Measurements from ENCODE around the gene CHD5.
A peak's percentile ranks its signal among the peaks of the same experiment; 100 is the strongest.

Gene CHD5

DNA sequence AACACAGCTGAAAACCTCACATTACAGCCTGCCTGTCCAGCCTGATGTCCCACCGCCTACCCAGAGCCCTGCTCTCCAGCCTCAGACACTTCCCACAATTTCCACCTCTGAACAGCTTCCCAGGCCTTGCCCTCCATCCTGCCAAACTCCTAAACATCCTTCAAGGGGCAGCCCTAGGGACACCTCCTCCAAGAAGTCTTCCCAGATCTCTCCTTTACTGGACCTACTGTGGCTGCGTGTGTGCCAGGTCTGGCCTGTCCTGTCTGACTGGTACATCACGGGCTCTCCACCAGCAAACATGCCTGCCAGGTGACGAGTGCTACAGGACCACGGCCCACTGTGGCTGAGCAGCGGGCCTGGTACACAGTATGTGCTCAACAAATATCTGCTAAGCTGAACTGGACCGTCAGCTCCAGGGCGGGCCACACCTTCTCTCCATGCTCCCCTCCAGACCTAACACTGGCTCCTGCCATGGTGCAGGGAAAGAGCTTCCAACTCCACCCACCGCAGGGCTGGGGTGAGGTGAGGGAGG is 28.8 kb downstream of the CHD5 start:
- DNase-seq = no peak

DNA sequence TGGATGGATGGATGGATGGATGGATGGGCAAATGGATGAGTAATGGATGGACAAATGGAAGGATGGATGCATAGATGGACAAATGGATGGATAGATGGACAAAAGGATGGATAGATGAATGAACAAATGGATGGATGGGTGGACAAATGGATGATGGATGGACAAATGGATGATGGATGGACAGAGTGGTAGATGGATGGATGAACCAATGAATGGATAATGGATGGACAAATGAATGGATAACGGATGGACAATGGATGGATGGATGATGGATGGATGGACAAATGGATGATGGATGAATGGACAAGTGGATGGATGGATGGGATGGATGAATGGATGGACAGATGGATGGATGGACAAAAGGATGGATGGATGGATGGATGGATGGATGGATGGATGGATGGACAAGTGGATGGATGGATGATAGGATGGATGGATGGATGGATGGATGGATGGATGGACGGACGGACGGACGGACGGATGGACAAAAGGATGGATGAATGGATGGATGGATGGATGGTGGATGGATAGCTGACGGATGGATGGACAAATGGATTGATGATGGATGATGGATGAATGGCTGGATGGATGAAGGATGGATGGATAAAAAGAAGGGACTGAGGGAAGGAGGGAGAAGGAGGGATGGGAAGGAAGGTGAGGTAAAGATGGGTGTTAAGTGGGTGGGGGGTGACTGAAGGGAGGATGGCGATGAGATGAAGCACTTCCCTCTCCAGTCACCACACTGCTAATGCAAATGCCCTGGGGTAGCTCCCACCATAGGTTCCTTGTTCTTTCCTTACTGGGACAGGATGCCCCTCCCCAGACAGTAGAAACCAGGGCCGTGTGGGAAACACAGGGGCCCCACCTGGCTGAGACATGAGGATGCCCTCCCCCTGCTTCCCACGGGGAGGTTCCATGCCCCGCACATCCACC is 29.8 kb downstream of the CHD5 start:
- no peak for DNase-seq

DNA sequence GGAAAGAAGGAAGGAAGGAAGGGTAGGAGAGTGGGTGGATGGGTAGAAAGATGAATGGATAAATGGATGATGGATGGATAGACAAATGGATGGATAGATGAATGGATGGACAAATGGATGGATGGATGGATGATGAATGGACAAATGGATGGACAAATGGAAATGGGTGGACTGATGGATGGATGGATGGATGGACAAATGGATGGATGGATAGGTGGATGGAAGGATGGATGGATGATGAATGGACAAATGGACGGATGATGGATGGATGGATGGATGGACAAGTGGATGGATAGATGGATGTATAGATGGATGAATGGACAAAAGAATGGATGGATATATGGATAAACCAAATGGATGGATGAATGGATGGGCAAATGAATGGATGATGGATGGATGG is 30.5 kb downstream of the CHD5 start:
- DNase-seq = no peak

DNA sequence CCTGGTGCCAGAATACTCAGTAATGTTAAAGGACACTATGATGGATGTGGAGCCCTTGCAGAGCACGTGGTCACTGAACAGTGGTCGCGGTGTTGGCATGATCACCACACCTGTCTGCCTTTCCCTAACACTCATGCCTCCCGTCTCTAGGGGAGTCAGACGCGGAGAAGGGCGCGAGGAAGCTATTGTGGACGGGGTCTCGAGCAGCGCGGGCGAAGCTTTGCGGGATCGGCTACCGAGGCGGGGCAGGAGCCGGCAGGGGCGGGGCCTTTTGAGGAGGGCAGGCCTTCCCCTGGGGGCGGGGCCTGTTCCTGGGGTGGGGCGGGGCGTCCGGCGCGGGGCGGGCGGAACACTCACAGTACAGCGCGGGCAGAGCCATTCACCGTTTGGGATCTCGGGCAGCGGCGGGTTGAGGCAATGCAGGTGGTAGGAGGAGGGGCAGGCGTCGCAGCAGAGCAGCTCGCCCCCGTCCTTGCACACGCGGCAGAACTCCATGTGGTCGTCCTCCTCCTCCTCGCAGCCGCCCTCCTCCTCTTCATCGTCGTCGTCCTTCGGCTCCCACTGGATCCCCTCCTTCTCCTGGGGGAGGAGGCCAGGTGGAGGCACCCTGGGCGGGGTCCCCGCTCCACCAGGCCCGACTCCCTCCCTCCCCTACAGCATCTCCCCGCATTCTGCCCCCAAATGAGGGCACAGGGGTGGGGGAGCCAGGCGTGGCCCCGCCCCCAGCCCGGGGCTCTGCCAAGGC is 31.5 kb downstream of the CHD5 start:
- DNase-seq = peak; percentile 69

DNA sequence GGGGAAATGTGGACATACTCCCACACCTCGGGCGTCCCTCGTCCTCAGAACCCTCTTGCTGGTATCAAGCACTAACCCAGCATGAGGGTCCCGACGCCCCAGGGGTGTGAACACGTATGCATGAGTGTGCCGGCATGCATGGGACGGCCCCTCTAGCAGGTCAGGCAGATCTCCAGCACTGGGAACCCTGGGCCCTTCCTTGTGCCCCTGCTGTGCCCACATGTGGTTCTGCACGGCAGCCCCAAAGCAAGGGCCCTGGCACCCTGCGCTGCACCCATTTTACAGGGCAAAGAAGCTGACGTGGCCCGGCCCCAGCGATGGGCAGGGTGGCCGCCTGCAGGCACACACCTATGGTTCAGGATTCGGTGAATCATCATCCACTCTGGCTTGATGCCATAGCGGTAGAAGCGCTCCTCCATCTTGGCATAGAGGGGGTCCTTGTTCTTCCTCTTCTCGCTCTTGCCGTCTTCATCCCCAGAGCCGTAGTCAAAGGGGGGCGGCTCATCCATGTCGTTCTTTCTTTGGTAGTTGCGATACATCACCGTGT is 34.2 kb downstream of the CHD5 start:
- no peak for DNase-seq

DNA sequence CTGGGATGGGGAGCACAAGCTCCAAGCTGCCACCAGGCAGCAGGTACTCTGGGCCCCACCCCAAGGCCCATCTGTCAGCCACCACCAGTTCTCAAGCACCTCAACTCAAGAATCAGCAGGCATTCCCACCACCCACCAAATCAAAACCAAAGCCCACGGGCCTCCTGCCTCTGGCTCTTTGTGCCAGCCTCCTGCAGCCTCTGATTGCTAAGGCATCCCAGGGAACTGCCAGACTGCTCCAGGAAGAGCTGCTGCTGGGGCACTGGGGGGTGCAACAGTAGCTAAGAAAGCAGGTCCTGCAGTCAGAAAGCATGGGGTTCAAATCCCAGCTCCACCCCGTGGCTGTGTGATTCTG is 34.7 kb downstream of the CHD5 start:
- no peak for DNase-seq

DNA sequence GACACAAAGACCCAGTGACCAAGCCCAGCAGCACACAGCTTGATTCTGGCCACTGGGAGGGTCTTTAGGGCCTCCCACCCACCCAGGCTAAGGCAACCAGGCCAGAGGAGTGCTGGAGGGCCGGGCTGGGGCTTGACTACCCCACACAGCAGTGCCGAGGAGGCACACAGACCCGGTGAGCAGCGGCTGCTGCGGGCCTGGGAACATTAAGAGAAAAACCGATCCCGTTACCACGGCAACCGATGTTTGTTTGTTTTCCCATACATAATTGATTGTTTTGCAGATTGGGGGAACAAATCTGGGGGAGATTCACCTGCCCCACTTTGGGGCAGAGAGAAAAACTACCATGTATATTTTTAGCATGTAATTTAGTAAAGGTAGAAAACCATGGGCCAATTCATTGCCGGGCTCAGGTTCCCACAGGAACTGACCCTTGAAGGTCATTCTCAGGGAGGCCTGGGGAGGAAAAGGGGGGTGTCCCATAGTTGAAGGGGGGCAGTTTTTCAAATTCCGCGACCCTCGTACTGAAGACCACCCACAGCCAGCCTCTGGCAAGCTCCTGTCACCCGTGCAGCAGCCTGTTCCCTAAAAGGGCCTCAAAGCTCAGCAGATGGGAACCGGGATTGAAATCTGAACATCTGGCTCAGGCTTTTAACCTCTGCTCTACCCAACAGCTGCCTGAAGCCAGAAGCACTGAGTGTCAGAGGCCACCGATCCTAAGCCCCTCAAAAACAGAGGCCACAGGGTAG is 35.3 kb downstream of the CHD5 start:
- no peak for DNase-seq

DNA sequence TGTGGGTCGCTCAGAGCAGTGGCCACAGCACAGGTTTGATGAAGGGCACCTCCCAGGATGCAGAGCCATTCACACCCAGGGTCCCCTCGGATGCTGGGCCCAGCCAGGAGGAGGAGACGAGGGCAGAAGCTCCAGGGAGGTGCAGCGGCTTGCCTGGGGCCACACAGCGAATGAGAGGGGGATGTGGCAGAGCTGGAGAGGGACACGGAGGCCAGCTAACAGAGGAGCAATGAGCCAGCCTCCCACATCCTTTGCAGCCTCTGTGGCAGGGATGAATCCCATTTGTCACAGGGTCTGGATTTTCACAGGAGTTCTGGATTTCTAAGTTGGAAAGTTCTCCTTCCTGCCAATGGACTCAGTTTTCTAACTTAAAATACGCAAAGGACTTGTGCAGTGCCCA is 35.9 kb downstream of the CHD5 start:
- no peak for DNase-seq

DNA sequence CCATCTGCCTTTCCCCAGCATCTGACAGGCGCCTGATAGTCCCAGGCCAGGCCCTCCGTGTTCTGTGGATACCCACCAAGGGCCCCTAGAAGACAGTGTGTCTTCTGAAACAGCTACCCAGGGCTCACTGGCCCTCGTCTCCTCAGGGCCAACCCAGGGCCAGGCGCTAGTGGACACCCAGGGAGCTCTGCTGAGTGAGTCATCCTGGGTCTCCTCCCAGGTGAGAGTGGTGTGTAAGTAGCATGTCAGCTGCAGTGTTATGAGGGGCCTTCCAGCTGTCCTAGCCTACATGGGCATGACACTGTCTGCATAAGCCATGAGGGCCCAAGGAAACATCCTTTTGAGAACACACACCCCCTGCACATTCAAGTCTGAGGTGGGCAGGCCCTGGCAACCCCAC is 36.7 kb downstream of the CHD5 start:
- no peak for DNase-seq

DNA sequence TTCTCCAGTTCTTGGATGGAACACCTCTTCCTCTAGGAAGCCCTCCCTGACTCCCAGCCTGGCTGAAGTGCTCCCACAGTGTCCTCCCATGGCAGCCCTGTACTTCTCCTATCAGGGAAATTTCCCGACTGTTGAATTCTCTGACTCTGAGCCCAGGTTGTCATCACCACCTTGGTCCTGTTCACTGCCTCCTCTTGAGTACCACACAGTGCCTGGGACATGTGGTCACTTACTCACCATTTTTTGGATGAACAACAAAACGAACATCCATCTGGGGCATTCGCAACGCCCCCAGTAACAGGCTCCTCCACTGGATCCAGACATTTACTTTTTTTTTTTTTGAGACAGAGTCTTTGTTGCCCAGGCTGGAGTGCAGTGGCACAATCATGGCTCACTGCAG is 37.4 kb downstream of the CHD5 start:
- DNase-seq = no peak

DNA sequence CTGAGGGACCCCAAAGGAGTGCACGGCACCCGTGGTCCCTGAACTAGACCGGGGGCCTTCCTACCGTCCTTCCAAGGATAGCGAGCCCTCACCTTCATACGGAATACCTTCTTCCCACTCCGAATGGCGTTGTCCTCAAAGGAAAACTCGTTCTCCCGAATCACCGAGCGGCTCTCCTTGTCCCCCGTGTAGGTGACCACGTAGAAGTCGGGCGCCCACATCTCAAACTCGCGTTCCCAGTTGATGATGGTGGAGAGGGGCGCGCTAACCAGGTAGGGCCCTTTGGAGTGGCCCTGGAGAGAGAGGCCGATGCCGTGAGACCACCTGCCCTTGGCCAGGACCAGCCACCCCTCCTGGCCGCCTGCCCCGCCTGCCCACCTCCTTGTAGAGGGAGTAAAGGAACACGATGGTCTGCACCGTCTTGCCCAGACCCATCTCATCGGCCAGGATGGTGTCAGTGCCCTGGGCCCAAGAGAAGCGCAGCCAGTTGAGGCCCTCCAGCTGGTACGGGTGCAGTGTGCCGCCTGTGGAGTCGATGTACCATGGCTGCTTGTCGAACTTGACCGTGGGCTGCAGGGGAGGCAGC is 38.0 kb downstream of the CHD5 start:
- DNase-seq = no peak

DNA sequence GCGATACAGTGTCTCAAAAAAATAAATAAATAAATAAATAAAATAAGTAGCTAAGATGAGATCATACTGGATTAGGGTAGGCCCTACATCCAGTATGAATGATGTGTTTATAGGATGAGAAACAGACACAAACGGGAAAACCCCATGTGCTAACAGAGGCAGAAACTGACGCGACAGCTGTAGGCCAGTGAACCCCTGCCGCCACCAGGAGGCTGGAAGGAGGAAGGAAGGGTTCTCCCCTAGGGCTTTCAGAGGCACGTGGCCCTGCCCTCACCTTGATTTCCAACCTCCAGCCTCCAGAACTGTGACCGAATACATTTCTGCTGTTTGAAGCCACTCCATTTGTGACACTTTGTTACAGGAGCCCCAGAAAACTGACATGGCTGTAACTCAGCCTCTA is 38.5 kb downstream of the CHD5 start:
- DNase-seq = no peak

DNA sequence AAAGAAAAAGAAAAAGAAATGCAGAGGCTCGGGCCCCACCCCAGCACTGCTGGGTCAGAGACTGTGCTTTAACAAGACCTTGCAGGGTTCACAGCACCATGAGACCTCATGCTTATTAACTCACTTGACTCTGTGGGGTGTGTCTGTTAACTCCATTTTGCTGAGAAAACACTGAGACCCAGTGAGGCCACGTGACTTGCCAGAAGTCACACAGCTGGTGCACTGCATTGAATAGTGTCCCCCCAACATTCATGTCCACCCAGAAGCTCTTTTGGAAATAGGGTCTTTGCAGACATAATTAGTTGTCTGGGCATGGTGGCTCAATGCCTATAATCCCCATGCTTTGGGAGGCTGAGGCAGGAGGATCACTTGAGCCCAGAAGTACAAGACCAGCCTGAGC is 39.7 kb downstream of the CHD5 start:
- no peak for DNase-seq

DNA sequence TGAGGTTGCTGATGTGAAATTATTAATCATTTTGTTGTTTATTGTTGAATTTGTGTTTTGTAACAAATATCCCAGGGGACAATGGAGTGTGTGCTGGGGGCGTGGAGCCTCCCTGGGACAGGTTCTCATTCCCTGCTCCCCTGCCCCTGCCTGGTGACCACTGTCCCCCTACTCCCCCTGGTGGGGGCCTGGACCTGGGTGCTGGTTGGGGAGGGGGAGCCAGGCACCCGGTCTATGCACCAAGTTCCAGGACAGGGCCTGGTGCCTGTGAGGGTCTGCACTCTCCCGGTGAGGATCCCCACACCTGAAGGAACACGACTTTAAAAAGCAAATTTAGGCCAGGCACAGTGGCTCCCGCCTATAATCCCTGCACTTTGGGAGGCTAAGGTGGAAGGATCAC is 42.4 kb downstream of the CHD5 start:
- DNase-seq = no peak

DNA sequence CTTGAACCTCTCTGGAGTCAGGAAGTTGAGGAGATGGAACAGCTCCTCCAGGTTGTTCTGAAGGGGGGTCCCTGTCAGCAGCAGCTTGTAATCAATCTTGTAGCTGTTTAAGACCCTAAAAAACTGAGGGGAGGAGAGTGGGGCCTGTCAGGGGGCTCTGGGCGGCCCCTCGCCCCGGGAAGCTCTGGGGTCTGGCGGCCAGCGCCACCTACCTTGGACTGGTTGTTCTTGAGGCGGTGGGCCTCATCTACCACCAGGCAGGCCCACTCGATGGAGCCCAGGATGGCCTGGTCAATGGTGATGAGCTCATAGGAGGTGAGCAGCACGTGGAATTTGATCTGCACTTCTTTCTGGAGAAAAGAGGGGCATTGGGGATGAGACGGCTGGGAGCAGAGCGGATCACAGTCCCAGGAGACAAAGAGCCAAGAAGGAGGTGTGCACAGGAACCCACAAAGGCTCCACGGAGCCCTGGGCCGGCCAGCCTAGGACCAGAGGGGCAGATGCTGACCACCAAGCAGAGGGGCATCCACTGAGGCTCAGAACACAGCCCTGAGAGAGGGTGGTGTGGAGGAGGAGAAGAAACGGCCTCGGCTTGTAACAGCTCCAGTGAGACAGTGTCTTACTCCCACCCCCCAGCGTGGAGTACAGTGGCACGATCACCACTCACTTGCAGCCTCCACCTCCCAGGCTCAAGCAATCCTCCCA is 43.5 kb downstream of the CHD5 start:
- DNase-seq = no peak

DNA sequence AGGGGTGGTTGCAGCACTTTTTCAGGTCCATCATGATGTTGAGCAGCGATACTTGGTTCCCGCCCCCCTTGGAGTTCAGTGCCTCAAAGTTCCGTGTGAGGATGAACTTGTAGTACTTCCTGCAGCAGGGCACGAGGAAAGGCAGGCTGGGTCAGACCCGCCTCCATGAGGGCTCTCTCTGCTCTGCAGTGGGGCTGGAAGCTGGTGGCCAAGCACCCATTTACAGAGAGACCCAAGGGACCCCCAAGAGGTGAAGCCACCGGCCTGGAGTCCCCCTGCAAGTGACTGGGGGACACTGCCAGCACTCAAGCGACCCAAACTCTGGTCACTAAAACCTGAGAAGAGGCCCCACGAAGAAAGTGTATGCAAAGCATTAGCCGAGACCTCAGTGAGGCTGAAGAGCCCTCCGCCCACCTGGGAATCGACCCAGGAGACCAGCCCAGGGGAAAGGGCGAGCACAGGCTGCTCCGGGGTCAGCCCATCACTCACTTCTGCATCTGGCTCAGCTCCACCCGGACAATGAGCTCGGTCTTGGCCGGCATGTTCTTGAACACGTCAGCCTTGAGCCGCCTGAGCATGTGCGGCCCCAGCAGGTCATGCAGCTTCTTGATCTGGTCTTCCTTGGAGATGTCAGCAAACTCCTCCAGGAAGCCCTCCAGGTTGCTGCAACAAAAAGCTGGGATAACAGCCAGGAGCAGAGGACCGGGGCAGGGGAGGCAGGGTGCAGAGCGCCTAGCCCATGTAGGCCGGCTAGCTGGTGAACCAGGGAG is 45.2 kb downstream of the CHD5 start:
- DNase-seq = no peak

DNA sequence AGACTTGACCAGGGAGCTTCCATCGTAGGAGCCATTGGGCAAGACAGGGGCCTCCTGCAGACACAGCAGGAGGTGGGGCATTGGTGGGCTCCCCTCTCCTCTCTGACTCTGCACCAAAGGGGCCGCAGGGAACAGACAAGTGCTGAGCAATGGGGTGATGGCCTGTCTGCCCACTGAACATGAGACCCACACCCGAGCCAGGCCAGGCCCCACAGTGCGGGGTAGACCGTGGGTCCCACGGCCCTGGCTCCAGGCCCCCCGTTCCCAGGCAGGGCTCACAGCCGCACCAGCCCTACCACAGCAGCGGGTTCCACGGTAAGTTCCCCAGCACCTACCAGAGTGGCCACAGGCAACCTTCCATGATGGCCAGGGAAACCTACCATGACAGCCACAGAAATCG is 45.9 kb downstream of the CHD5 start:
- DNase-seq = no peak

DNA sequence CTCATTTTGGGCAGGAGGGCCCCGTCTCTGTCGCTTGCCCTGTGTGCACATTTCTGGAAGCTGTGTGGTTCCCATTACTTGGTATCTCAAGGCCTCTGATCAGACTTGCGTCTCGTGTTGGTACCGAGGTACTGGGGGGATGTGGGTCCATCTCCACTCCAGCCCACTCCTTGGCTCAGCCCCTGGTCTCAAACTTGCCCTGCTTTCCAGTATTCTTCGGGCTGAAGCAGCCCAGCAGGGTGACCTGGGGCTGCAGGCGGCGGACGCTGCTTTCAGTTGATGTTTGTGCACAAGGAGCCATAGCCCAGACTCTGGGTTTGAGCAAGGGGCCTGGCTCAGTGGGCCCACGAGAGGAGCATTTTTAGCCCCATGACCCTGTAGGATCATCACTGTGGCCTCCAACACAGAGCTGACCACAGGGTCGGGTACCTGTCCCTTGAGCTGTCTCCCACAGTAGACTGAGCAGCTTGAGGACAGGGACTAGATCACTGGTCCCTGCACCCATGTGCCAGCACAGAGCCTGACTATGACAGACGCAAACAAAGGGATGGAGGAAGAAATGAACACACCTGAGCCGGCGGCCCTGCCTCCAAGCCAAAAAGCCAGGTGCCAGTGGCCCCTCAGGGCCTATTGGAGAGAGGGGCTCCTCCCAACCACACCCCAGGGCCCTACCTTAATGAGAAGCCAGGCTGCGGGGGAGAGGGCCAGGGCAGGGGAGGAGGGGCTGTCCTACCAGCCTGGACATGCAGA is 46.8 kb downstream of the CHD5 start:
- no peak for DNase-seq

DNA sequence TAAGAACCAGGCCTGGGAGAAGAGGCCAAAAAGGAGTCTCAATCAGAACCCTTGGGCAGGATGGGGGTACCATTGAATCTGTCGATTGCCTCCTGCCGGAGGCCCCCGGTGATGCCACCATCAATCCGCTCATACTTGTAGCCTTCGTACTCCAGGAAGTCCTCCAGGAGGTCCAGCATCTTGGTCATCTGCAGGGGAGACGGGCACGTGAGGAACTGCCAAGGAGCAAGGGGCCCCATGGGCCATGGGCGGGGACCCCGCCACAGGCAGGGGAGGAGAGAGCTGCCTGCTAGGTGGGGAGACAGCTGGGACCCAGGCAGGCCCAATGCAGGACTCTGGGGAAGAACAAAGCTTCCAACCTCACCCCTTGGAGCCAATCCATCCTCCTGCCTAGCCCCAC is 48.6 kb downstream of the CHD5 start:
- DNase-seq = no peak

DNA sequence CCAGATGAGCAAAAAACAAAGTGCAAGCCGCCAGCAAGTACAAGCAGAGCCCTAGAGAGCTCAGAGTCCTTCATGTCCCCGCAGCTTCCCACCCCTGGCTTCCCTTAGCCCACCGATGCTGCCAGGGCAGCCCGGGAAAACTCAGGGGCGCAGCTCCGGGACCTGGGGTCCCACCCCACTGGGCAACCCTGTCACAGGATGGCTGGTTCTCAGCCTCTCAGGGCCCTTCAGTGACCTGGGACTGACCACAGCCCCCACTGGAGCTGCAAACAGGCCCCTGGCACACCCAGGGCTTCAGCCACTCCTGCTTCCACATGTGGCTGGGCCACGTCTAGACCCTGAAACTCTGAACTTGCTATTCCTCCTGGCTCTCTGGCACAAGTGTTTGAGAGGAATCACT is 49.5 kb downstream of the CHD5 start:
- DNase-seq = no peak

DNA sequence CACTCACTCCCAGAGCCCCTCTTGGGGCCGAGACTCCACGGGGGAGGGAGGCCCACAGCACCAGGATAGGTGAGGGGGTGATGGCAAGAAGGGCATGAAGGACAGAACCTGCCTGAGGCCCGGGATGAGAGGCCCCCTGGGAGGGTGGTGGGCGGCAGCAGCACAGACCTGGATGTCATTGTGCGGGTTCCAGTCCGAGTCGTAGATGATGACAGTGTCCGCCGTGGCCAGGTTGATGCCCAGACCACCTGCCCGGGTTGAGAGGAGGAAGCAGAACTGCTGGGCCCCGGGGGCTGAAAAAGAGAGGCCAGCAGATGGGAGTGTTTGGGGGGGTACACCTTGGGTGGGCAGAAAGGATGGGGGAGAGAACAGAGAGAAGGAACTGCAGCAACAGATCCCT is 50.1 kb downstream of the CHD5 start:
- DNase-seq = no peak

Data from CD4-positive, alpha-beta T cell treated with Interleukin-21 for 1 hour (primary cell).